OCI-LY7 (cell line): ENCODE results near the gene H3-3A.

ENCODE experiments used
- EZH2phosphoT487 ChIP-seq: fragments of 200-600 bp; sonication (generic); IDR thresholded peaks from 2 replicates; pipeline ENCODE4 v1.6.1; 2018; ENCODE audit warnings: low read depth, borderline replicate concordance, mild to moderate bottlenecking, mixed run types, antibody characterized with exemption, low read length, moderate library complexity, mixed read lengths
- TF ChIP-seq, protein P1 (sequence below): fragments of 200-600 bp; sonication (generic); conservative IDR thresholded peaks from 2 replicates; pipeline ENCODE4 v1.5.1; 2014; ENCODE audit warnings: mild to moderate bottlenecking, antibody characterized with exemption, low read length, moderate library complexity, mixed read lengths

DNA sequence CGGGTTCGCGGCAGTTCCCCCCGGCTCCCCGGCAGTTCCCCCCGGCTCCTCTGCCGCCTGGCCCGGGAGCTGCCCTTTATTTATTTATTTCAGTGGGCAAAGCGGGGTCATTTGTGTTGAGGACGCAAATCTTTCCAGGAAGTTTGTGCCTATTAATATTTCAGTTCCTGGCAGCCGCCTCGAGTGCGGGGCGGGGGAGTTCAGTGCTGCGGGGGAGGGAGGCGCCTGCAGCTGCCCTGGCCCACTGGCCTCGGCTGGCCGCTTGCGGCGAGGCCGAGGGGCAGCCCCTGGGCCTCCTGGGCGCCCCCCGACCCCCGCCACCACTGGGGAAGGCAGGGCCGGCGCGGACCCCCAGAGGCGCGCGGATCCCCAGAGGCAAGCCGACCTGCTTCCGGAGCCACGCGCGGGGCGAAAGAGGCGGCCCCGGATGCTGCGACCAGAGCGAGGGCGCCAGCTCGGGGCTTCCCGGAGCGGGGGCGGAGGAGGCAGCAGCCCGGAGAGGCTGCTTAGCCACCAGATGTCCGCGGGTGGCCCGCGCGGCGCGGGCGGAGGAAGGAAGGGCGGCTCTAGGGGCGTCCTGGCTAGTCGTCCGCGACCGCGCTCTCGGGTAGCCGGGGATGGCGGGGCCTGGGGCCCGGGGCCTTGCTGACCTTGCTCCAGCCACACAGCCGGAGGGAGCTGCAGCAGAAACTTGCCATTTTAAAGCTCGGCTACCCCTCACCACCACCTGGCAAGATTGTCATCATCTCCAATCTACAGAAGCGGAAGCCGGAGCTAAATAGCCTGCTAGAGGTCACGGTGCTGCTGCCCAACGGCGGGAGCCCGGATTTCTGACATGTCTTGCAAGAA, 48.0 kb downstream of the H3-3A start:
- TF ChIP-seq, protein P1, sequence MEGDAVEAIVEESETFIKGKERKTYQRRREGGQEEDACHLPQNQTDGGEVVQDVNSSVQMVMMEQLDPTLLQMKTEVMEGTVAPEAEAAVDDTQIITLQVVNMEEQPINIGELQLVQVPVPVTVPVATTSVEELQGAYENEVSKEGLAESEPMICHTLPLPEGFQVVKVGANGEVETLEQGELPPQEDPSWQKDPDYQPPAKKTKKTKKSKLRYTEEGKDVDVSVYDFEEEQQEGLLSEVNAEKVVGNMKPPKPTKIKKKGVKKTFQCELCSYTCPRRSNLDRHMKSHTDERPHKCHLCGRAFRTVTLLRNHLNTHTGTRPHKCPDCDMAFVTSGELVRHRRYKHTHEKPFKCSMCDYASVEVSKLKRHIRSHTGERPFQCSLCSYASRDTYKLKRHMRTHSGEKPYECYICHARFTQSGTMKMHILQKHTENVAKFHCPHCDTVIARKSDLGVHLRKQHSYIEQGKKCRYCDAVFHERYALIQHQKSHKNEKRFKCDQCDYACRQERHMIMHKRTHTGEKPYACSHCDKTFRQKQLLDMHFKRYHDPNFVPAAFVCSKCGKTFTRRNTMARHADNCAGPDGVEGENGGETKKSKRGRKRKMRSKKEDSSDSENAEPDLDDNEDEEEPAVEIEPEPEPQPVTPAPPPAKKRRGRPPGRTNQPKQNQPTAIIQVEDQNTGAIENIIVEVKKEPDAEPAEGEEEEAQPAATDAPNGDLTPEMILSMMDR, result 0 out of 2 replicates have a peak, but pooled peaks have one; percentile 14
- no peak for TF ChIP-seq EZH2phosphoT487
